CD4-positive, alpha-beta T cell treated with Interleukin-4 for 1 hour (primary cell): ENCODE measurements around the gene ELF2.
"Not testable (repeated sequence)": the region's sequence is repeated elsewhere in the genome, so short reads cannot be mapped to it uniquely, and the experiment has no call there.

Source experiments
- DNase-seq, 2 donors: peaks; one replicate each; pipeline ENCODE4 v3.0.0-alpha.2; 2020 to 2022

Gene ELF2

DNA sequence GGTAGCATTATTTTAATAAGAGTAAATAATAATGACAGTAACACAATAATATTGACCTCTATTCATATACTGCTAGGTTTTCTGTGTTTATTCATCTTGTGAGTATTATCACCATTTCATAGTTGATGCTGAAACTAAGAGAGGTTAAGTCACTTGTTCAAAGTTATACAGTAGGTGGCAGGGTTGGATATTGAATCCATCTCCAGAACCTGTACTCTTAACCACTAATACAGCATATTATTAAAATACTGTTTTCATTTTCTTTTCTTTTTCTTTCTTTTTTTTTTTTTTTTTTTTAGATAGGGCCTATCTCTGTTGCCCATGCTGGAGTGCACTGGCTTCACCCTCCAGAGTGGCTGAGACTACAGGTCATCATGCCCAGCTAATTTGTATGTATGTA is 7.1 kb upstream of the ELF2 start:
- DNase-seq = no peak

DNA sequence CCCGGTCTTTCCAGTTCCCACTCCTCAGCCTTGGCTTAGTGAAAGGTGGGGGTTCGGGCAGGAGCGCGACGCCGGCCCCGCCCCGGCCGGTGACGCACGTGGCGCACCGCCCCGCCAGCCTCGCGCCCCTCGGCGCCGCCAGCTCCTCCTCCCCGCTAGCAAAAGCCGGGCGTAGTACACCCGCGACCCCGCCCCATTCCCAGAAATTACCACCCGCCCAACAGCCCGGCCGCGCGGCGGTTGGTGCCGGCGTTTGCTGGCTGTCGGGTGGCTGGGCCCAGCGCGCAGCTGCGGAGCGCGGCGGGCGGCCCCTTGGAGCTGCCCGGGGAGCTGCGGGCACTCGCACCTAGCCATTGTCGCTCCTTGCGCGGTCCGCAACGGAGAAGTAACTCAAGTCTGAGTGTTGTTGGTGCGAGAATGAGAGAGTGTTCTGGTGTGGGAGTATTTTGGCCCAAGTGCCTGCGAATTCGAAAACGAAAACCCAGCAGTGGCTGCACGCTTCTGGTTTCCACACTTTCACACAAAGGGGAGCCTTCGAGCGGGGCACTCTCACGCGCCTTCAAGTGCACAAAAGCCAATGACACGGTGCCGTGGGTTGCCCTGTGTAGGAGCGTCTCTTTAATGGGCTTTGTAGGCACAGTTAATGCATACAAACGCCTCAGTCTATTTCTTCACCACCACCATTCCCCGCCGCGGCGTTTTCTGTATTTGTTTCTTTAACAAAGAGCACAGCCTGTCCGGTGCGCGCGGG is 1.0 kb upstream of the ELF2 start:
- DNase-seq = peak; percentile 93 to 94

DNA sequence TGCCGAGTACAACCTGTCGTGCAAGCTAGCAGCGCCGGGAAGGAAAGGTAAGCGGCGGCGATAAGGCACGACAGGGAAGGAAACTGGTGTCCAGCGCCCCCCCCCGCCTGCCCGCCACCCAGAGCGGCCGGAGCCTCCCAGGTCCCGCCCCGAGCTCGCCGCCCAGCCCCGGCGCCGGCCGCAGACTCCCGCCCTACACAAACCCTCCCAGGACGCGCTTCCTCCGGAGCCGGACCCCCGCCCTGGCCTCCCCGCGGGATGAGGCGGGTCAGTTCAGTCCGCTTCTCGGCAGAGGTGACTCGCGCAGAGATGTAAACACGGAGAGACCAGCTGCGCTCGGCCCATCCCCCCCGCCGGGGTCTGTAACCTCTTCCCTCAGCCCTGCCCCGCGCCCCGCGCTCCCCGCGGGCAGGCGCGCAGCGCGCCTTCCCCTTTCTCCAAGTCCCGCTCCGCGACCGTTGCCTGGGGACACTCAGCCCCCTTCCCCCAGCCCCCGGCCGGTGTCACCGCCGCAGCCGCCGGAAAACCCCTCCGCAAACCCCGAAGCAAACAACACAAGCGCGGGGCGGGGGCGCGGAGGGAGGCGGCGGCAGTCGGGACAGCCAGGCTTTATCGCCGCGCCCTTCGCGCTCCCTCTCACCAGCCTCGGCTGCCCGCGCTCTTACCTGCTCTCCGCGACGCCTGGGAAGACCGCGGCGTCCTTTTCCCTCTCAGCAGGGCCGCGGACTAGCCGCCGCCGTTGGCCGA is 543 bp downstream of the ELF2 start:
- DNase-seq = peak; percentile 76 to 77

DNA sequence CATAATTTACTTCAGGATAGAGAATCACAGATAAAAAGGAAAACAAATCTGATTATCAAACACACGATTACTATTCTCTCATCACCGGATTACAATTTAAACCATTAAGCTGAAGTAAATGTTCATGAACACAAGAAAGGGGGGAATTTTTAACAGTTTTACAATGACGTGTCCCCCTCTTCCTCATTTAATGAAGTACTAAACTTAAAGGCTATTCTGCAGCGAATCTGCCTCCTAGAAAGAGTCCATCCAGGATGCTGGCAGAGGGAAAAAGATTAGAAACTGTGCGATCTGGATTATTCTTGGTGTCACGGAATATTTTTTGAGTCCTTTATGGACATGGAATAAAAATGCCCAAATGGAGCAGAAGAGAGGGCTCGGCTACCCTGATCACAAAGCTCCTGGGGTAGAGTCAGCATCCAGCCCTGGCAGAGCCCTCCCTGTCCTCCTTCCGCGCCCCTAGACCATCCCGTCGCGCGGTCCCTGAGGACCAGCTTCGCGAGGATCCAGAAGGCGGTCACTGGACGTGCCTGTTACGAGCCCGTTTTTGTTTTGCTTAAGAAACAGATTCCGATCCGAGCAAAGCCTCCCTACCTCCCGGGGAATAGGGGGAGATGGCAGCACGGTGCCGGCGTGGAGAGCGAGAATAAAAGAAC is 1.2 kb downstream of the ELF2 start:
- no peak for DNase-seq

DNA sequence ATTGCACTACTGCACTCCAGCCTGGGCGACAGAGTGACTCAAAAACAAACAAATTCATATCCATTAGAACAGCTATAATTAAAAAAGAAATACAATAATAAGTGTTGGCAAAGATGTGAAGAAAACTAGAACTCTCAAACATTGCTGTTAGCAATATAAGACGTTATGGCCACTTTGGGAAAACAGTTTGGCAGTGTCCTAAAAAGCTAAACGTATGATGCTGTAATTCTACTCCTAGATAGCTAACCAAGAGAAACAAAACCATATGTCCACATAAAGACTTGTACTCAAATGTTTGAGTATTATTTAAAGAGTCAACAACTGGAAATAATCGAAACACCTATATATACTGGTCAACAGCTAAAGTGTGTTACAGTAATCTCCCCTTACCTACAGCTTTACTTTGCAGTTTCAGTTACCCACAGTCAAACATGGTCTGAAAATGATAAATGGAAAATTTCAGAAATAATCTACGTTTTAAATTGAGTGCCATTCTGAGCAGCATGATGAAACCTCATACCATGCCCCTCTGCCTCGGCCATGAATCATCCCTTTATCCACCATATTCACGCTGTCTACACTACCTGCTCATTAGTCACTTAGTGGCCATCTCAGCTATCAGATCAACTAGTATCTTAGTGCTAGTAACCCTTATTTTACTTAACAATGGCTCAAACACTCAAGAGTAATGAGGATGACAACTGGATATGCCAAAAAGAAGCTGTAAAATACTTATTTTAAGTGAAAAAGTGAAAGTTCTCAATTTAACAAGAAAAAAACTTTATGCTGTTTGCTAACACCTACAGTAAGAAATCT is 4.9 kb downstream of the ELF2 start:
- DNase-seq = no peak

DNA sequence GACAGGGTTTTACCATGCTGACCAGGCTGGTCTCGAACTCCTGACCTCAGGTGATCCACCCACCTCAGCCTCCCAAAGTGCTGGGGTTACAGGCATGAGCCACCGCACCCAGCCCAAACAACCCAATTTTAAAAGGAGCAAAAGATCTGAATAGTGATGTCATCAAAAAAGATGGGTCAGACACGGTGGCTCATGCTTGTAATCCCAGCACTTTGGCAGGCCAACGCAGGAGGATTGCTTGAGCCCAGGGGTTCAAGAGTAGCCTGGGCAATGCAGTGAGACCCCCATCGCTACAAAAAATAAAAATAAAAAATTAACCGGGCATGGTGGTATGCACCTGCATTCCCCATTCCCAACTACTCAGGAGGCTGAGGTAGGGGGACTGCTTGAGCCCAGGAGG is 6.1 kb downstream of the ELF2 start:
- DNase-seq = no peak

DNA sequence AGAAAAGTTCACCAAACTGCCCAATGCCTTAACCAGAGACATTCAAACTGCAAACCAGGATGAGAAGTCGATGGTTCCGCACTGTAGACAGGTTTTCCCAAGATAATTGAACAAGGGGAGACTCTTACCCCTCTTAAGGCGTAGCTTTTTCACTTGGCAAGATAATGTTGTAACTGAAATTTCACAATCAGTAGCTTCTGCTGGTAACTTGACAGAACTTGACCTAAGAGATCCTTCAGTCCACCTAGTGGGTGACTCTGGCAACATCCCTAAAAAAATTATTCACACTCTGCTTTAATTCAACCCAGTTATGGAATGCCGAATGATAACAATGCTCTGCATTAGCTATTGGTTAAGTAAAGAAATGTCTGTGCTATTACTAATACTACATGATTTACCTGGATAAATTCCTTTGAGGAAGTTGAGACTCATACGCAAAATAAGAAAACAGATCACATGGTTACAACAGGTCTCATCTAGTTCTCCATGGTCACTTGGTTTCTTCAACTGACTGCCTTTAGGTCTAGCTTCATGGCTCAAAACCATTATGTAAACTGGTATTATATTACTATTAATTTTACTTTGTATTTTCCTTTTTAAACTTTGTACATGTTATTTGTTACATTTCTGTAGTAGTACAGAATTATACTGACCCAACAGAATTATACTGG is 9.1 kb downstream of the ELF2 start:
- peak in 1 of 2 donors; percentile 17 for DNase-seq

DNA sequence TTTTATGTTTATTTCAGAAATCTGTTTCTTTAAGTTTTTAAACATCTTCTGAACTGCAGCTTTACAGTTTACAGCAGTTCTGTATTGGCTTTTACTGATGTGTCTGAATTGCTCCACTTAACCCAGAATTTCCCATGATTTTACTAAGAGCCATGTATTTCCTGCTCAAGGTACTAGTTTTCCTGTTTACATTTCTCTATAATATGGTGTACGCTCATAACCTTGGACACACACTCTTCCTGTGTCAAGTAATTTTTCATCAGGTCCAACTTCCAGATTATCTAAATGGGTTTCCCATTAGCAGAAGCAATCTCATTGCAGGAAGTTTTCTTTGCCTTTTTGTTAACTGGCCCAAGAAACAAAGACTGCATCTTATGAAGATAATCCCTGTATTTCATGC is 12.3 kb downstream of the ELF2 start:
- DNase-seq = no peak

DNA sequence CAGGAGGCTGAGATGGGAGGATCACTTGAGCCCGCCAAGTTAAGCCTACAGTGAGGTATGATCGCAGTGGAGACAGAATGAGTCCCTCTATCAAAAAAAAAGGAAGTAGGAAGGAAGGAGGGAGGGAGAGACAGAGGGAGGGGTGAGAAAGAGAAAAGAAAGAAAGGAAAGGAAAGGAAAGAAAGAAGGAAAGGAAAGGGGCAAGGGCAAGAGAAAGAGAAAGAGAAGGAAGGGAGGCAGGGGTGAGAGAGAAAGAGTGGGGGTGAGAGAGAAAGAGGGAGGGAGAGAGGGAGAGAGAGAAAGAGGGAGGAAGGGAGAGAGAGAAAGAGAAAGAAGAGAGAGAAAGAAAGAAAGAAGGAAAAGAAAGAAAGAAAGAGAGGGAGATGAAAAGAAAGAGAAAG is 13.2 kb downstream of the ELF2 start:
- no peak for DNase-seq

DNA sequence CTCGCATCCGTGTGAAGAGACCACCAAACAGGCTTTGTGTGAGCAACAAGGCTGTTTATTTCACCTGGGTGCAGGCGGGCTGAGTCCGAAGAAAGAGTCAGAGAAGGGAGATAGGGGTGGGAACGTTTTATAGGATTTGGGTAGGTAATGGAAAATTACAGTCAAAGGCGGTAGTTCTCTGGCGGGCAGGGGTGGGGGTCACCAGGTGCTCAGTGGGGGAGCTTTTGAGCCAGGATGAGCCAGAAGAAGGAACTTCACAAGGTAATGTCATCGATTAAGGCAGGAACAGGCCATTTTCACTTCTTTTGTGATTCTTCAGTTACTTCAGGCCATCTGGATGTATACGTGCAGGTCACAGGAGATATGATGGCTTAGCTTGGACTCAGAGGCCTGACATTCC is 19.0 kb downstream of the ELF2 start:
- not testable (repeated sequence) for DNase-seq

DNA sequence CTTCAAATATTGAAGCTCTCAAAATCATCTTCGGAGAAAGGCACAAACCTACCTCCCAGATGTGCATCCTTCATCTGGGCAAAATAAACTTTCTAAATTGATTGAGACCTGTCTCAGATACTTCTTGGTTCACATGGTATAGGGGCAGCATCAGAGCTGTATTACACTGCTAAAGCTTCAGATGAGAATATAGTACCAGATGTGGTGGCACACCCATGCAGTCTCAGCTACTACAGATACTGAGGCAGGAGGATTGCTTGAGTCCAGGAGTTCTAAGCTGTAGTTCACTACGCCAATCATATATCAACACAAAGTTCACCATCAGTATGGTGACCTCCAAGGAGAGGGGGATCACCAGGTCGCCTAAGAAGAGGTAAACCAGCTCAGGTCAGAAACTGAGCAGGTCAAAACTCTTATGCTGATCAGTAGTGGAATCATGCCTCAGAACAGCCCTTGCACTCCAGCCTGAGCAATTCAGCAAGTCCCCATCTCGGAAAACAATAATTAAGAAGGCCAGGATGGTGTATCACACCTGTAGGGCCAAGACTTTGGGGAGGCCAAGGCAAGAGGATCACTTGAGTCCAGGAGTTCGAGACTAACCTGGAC is 22.0 kb downstream of the ELF2 start:
- no peak for DNase-seq

DNA sequence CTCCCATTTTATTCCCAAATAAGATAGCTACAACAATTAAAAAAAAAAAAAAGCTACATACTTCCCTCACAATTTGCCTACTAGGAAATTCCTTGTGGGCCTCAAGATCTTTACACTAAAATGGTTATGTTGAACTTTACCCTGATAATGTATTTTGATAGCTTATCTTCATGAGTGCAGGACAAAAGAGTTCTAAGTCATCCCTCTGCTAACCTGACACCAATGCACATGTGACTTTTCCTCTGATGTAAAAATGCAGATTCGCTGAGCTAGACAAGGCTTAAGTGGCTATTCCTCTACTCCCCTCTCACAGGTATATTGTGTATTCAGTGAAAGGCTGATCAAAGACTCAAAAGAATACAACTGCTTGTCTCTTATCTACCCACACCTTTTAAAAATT is 22.5 kb downstream of the ELF2 start:
- no peak for DNase-seq

DNA sequence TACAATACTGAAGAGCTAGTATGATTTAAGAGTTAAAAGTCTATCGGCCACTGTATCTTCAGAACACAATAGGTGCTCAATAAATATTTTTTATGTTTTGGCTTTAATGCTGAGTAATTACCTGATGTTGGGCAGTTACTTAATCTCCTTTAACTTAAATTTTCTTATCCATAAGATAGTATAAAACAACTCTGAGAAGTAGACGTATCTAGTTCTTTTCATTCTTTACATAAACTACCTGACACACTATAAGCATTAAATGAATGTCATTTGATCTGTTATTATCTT is 22.9 kb downstream of the ELF2 start:
- no peak for DNase-seq

DNA sequence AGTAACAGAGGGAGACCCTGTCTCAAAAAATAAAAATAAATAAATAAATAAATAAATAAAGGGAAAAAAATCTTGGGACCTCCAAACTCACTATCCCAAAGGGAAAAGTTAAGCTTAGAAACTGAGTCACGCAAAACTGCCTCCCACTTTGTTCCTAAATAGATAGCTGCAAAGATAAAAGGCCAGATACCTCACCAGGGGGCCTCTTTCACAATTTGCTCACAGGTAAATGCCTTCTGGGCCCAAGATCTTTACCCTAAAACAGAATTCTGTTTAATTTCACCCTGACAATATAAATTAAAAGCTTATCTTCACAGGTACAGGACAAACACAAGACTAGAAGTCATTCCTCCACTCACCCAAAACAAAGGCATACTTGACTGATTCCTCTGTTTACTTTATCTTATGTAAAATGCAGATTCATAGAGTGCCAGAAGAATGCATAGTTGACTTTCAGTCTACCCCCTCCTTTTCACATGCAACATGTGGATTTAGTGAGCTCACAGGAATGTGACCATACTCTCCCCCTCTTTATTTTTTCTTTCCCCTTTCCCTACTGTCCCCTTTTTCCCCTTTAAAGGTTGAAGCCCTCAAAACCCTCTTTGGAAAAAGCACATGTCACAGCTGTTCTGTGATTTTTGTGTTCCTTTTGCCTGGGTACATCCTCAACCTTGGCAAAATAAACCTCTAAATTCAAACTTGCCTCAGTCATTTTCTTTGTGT is 23.4 kb downstream of the ELF2 start:
- no peak for DNase-seq

DNA sequence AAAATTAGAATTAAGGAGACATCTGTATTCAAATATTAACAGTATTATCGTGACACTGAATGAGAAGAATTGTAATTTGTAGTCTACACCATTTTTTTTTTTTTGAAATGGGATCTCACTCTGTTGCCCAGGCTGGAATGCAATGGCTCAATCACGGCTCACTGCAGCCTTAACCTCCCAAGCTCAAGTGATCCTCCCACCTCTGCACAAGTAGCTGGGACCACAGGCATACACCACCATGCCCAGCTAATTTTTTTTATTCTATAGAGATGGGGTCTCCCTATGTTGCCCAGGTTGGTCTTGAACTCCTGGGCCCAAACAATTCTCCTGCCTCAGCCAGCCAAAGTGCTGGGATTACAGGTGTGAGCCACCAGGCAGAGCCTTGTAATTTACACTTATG is 24.8 kb downstream of the ELF2 start:
- DNase-seq = no peak

DNA sequence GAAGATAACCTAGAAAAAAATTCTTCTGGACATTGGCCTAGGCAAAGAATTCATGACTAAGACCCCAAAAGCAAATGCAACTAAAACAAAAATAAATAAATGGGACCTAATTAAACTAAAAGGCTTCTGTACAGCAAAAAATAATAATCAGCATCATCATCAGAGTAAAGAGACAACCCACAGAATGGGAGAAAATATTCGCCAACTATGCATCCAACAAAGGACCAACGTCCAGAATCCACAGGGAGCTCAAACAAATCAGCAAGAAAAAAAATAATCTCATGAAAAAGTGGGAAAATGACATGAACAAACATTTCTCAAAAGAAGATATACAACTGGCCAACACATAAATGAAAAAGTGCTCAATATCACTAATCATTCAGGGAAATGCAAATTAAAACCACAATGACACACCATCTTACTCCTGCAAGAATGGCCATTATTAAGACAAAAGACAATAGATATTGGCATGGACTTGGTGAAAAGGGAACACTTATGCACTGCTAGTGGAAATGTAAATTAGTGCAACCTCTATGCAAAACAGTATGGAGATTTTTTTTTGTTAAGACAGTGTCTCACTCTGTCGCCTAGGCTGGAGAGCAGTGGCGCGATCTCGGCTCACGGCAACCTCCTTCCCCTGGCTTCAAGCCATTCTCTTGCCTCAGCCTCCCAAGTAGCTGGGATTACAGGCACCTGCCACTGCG is 29.9 kb downstream of the ELF2 start:
- no peak for DNase-seq

DNA sequence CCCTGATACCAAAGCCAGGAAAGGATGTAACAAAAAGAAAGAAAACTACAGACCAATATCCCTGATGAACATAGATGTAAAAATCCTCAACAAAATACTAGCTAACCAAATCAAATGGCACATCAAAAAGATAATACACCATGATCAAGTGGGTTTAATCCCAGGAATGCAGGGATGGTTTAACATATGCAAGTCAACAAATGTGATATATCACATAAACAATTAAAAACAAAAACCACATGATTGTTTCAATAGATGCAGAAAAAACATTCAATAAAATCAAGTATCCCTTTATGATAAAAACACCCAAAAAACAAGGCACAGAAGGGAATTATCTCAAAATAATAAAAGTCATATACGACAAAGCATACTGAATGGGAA is 31.5 kb downstream of the ELF2 start:
- DNase-seq = no peak

DNA sequence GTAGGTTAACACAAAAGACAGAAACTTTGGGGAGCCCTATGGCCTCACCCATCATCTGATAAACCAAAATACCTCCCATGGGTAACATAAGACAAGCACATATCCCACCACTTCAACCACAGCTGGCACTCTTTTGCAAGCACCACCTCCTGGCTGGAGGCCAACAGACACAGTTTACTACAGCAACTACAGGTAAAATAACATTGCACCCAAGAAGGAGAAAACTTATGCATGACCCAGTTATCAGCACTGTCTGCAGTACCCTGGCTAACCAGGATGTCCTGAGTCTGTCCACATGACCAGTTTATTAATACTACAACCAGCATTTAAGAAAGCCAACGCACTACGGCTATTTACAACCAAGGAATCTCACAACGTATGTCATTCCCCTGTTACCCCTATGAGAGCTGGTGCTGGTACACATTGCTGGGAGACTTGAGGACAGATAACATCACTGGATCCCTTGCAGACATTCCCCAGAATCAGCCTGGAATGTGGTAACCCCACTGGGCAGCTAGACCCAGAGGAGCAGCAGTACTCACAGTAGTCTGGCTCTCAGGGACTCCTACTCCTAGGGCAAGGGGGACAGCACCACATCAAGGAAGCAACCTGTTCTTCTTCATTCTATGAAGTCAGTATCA is 32.0 kb downstream of the ELF2 start:
- DNase-seq = no peak

DNA sequence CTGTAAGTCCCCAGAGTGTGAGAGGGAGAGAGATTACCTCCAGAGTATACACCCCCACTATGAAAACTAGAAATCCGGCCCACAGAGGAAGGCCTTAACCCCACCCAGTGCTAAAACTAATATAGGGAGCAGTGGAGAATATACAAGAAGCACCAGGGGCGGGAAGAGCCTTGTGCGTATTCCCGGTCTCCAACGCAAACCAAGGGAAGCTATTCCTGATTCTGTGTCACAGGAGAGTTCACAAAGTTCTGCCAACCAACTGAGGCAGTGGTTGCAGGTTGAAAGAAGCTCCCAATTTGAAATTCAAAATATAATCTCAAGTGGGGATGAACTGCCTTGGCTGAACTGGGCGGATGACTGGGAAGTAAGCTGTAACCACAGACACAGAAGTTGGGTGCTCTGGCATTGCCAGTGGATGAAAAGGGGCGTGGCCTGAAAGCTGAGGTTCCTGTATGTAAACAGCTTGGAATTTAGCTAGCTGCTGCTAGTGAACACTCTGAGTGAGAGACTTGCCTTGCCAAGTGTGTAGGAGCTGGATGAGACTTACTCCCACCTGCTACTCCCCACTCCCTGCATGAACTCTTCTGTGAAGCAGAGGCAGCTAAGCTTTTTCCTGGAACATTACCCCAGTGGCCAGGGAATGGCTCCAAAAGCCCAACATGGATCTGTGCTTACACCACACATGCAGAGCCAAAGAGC is 32.7 kb downstream of the ELF2 start:
- peak in 1 of 2 donors; percentile 46 for DNase-seq

DNA sequence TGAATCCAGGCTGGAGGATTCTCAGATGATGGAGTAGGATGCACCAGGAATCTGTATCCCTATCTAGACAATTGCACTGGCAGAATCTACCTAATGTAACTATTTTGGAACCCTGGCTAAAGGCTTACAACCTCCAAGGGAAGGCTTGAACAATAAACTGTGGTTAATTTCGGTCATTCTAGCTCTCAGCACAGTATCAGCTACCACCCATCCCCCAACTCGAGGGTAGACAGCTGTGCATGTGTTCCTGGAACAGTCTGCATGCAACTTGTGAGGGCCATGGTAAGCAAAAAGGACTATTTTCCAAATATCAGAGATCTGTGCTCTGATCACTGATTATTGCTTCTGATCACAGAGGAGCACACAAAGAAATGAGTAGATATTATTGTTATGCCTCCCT is 34.0 kb downstream of the ELF2 start:
- no peak for DNase-seq
